Natural killer cell (primary cell): ENCODE results near the gene OPN3. TPM values are rescaled to one million over a fixed set of nuclear protein-coding genes. Genes with fewer than 3 reads are reported as not detected.

Experiments
- ATAC-seq, 3 donors: fragments of 150-1000 bp in 2 of 3; fragments of 200-7000 bp in 1 of 3; cut with Tn5 transposase; 1 replicate in 1 of 3; 2 replicates in 2 of 3; pipeline ENCODE4 v1.10.0; 2021; ENCODE audit warnings: mild to moderate bottlenecking in 2 of 3, moderate library complexity in 2 of 3
- DNase-seq, 2 donors: peaks; one replicate each; pipeline versions ENCODE4 v3.0.0 to v3.0.0-alpha.2; 2013 to 2021; ENCODE audit warnings: mixed read lengths in 1 of 2
- H3K27ac ChIP-seq: one replicate; pipeline ENCODE4 v1.5.1; 2013; ENCODE audit warnings: mild to moderate bottlenecking, low read length
- H3K27me3 ChIP-seq: one replicate; pipeline ENCODE4 v1.6.1; 2013; ENCODE audit warnings: low read length; ENCODE audit not compliant: control insufficient read depth, insufficient read depth
- H3K36me3 ChIP-seq: one replicate; pipeline ENCODE4 v1.6.1; 2013; ENCODE audit warnings: low read length; ENCODE audit not compliant: control insufficient read depth, insufficient read depth
- H3K4me1 ChIP-seq: one replicate; pipeline ENCODE4 v1.6.1; 2013; ENCODE audit warnings: low read length; ENCODE audit not compliant: control insufficient read depth, insufficient read depth
- H3K4me3 ChIP-seq: one replicate; pipeline ENCODE4 v1.5.1; 2013; ENCODE audit warnings: low read length
- H3K9me3 ChIP-seq: one replicate; pipeline ENCODE4 v1.6.1; 2013; ENCODE audit warnings: low read length; ENCODE audit not compliant: control insufficient read depth, insufficient read depth
- H3K27ac Mint-ChIP-seq, 2 donors: one replicate each; pipeline ENCODE4 v1.8.0; 2022; ENCODE audit warnings: mild to moderate bottlenecking in 2 of 2, mixed read lengths in 2 of 2, moderate library complexity in 1 of 2
- H3K27me3 Mint-ChIP-seq, 2 donors: one replicate each; pipeline ENCODE4 v1.8.0; 2022; ENCODE audit warnings: low read depth in 2 of 2, mixed read lengths in 2 of 2
- H3K36me3 Mint-ChIP-seq: one replicate; pipeline ENCODE4 v1.8.0; 2022; ENCODE audit warnings: mixed read lengths
- H3K4me1 Mint-ChIP-seq, 2 donors: one replicate each; pipeline ENCODE4 v1.8.0; 2022; ENCODE audit warnings: mixed read lengths in 2 of 2
- H3K4me3 Mint-ChIP-seq: one replicate; pipeline ENCODE4 v1.8.0; 2022; ENCODE audit warnings: mild to moderate bottlenecking, moderate library complexity, mixed read lengths
- H3K9me3 Mint-ChIP-seq, 2 donors: one replicate each; pipeline ENCODE4 v1.8.0; 2022; ENCODE audit warnings: mixed read lengths in 2 of 2
- CTCF ChIP-seq: fragments of 200-600 bp; IDR thresholded peaks from one replicate; pipeline ENCODE4 v1.8.0; 2022; ENCODE audit warnings: antibody characterized with exemption
- WGBS: methylation state at CpG from one replicate; pipeline ENCODE4 v1.1.7; 2013; ENCODE audit warnings: missing lambda C conversion rate; ENCODE audit not compliant: insufficient coverage; 5-methylcytosine and 5-hydroxymethylcytosine counted together
- intact Hi-C: fragments of 100-400 bp; cut with micrococcal nuclease; formaldehyde crosslinking; loops from one replicate; pipeline ENCODE4 v1.14.2; 2022
- total RNA-seq, 4 donors: library from RNA; stranded (reverse); fragments of 120-200 nt in 1 of 4; gene quantifications; one replicate each; pipeline versions ENCODE4 v1.2.3 to v1.2.4, GENCODE V29; 2013 to 2022

The OPN3 gene
- total RNA-seq, 3 donors from 2014 or later (not counting 1 experiment from before 2014, with no cell fraction given), result 3.9 to 5.1 (median 4.1) TPM

GRCh38 chr1:241658081-241658793 is 18.1 kb upstream of the OPN3 start:
- Histone ChIP-seq H3K27ac (no peak overlapping the region), H3K9me3 (no peaks in the 10 kb centered on the region), H3K4me1 (no peaks in the 10 kb centered on the region), H3K27me3 (no peaks in the 10 kb centered on the region), H3K4me3 (no peak overlapping the region), H3K36me3 (no peaks in the 10 kb centered on the region)
- ATAC-seq, result no peak
- Mint-ChIP-seq H3K4me3 (no peak overlapping the region), H3K36me3 (no peaks in the 10 kb centered on the region), H3K27me3 (peaks cover 10 to 39% of the 10 kb centered on the region in 2 donors), H3K4me1 (no peaks in the 10 kb centered on the region), H3K9me3 (no peaks in the 10 kb centered on the region), H3K27ac (no peak overlapping the region)
- intact Hi-C loops, result no loop called here
- WGBS, result 84% methylated on average over 3 of the region's 3 CpGs
- no peak for TF ChIP-seq CTCF
- no peak for DNase-seq

DNA sequence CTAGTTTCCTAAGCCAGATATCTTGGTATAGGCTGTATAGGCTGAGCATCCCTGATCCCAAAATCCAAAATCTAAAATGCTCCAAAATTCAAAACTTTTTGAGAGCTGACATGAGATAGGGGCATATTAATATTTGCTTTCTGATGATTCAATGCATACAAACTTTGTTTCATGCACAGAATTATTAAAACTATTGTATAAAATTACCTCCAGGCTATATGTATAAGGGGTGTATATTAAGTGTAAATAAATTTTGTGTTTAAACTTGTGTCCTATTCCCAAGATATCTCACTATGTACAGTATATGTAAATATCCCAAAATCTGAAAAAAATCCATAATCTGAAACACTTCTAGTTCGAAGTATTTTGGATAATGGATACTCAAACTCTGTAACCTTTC is 14.5 kb upstream of the OPN3 start:
- no peak for TF ChIP-seq CTCF
- no peak overlapping the region for H3K4me3 Mint-ChIP-seq
- ATAC-seq, result no peak

DNA sequence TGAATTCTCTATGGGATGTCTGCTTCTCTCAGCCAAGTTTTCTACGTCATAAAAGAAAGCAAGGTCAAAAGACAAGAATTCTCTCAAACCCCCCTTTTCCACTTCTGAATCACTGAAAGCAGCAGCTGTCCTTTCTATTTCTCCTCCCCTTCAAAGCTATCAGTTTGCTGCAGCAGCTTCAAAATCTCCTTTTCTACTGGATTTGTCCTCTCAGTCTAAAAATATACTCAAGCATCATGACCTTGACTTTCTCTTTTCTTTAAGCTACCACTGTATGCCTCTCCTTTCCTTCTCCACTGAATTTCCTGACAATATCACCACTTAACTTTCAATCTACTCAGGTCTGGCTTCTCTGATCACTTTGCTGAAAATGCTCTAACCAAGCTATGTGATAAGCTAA is 13.8 kb upstream of the OPN3 start:
- ATAC-seq, result no peak
- Mint-ChIP-seq H3K36me3 (no peaks in the 10 kb centered on the region), H3K4me3 (no peak overlapping the region), H3K4me1 (no peaks in the 10 kb centered on the region), H3K27me3 (peaks cover 23 to 42% of the 10 kb centered on the region in 2 donors), H3K27ac (no peak overlapping the region), H3K9me3 (no peaks in the 10 kb centered on the region)
- no peaks in the 10 kb centered on the region for H3K4me1 ChIP-seq
- 89% methylated on average over 1 of the region's 1 CpG for WGBS
- DNase-seq, result no peak
- no peaks in the 10 kb centered on the region for H3K9me3 ChIP-seq
- H3K4me3 ChIP-seq, result no peak overlapping the region
- H3K27me3 ChIP-seq, result no peaks in the 10 kb centered on the region
- H3K27ac ChIP-seq, result no peak overlapping the region
- intact Hi-C loops, result no loop called here
- H3K36me3 ChIP-seq, result no peaks in the 10 kb centered on the region
- no peak for TF ChIP-seq CTCF

More for the DNA sequence above, 14.5 kb upstream of the OPN3 start:
- intact Hi-C loops, result no loop called here
- no peak overlapping the region for H3K27ac ChIP-seq
- H3K27ac Mint-ChIP-seq, result no peak overlapping the region
- H3K9me3 Mint-ChIP-seq, result no peaks in the 10 kb centered on the region
- no peaks in the 10 kb centered on the region for H3K9me3 ChIP-seq
- no peaks in the 10 kb centered on the region for H3K4me1 ChIP-seq
- no peak overlapping the region for H3K4me3 ChIP-seq
- H3K27me3 Mint-ChIP-seq, result peaks cover 20 to 48% of the 10 kb centered on the region in 2 donors
- H3K36me3 Mint-ChIP-seq, result no peaks in the 10 kb centered on the region
- DNase-seq, result no peak
- no peaks in the 10 kb centered on the region for H3K36me3 ChIP-seq
- no peaks in the 10 kb centered on the region for H3K27me3 ChIP-seq
- 100% methylated on average over 1 of the region's 1 CpG for WGBS
- no peaks in the 10 kb centered on the region for H3K4me1 Mint-ChIP-seq

GRCh38 chr1:241652012-241652411 is 11.8 kb upstream of the OPN3 start, which contains the start of gene WDR64:
TSS of gene WDR64 (plus strand) at chr1:241652281. CDS start at chr1:241652485, 204 bp downstream.
- intact Hi-C loops, result no loop called here

More at GRCh38 chr1:241652012-241652411, 11.8 kb upstream of the OPN3 start, which contains the start of gene WDR64:
- Mint-ChIP-seq H3K27me3 (peaks cover 23 to 34% of the 10 kb centered on the region in 2 donors), H3K27ac (no peak within 1 kb of the TSS), H3K4me1 (no peaks in the 10 kb centered on the region), H3K9me3 (no peaks in the 10 kb centered on the region), H3K4me3 (no peak within 1 kb of the TSS), H3K36me3 (no peaks in the 10 kb centered on the region)
- ATAC-seq (no peak), DNase-seq (no peak)
- Histone ChIP-seq H3K36me3 (no peaks in the 10 kb centered on the region), H3K27ac (no peak within 1 kb of the TSS), H3K9me3 (no peaks in the 10 kb centered on the region), H3K4me3 (no peak within 1 kb of the TSS), H3K4me1 (no peaks in the 10 kb centered on the region), H3K27me3 (no peaks in the 10 kb centered on the region)
- TF ChIP-seq CTCF, result no peak
- WGBS, result 88% methylated on average over 1 of the region's 4 CpGs
